Caco-2 (cell line): ENCODE results near the gene ANK3. TPM values are rescaled to one million over a fixed set of nuclear protein-coding genes. Genes with fewer than 3 reads are reported as not detected.

Source experiments
- BruUV-seq: library from RNA; stranded (reverse); fragments of 400-500 nt; replicated peaks from 2 replicates; lab custom pipeline; 2021; lab: Mats Ljungman, UMichigan
- CTCF ChIA-PET: fragments of 300-600 bp; sonication (Branson Sonifier 250); formaldehyde crosslinking; loops from one replicate; lab custom pipeline; 2022; ENCODE audit warnings: antibody characterized with exemption; lab: Charles Lee
- POLR2A ChIA-PET: fragments of 300-600 bp; sonication (Branson Sonifier 250); formaldehyde crosslinking; loops from one replicate; lab custom pipeline; 2022; ENCODE audit warnings: antibody characterized with exemption; lab: Charles Lee
- DNase-seq, 2 experiments: peaks; one replicate each; pipeline versions ENCODE4 v3.0.0 to v3.0.0-alpha.2; 2020 to 2022
- H3K27me3 ChIP-seq: replicated peaks from 2 replicates; pipeline ENCODE4 v1.6.0; 2011; ENCODE audit warnings: low read length; ENCODE audit not compliant: control insufficient read depth, insufficient read depth
- H3K36me3 ChIP-seq: 2 replicates; pipeline ENCODE4 v1.5.1; 2011; ENCODE audit warnings: low read length; ENCODE audit not compliant: control insufficient read depth, insufficient read depth
- H3K4me1 ChIP-seq: fragments of 250-450 bp; sonication (Bioruptor Pico); 2 replicates; pipeline ENCODE4 v1.5.1; 2020; ENCODE audit warnings: mild to moderate bottlenecking
- H3K4me3 ChIP-seq: 2 replicates; pipeline ENCODE4 v1.5.1; 2011; ENCODE audit warnings: low read depth, mild to moderate bottlenecking, control low read depth, low read length
- H3K9me3 ChIP-seq: fragments of 250-450 bp; sonication (Bioruptor Pico); 2 replicates; pipeline ENCODE4 v1.5.1; 2020; ENCODE audit warnings: mild to moderate bottlenecking, moderate library complexity
- H3K27ac Mint-ChIP-seq: one replicate; pipeline ENCODE4 v1.8.0; 2022; ENCODE audit warnings: mixed read lengths; ENCODE audit not compliant: unreplicated experiment
- H3K27me3 Mint-ChIP-seq: one replicate; pipeline ENCODE4 v1.8.0; 2022; ENCODE audit warnings: mixed read lengths; ENCODE audit not compliant: insufficient read depth, unreplicated experiment
- H3K36me3 Mint-ChIP-seq: one replicate; pipeline ENCODE4 v1.8.0; 2022; ENCODE audit warnings: mild to moderate bottlenecking, mixed read lengths; ENCODE audit not compliant: insufficient read depth, unreplicated experiment
- H3K4me1 Mint-ChIP-seq: one replicate; pipeline ENCODE4 v1.8.0; 2022; ENCODE audit warnings: low read depth, mixed read lengths; ENCODE audit not compliant: unreplicated experiment
- H3K4me3 Mint-ChIP-seq: one replicate; pipeline ENCODE4 v1.8.0; 2022; ENCODE audit warnings: mild to moderate bottlenecking, moderate library complexity, mixed read lengths; ENCODE audit not compliant: unreplicated experiment
- H3K9me3 Mint-ChIP-seq: one replicate; pipeline ENCODE4 v1.8.0; 2022; ENCODE audit warnings: mixed read lengths; ENCODE audit not compliant: unreplicated experiment
- intact Hi-C: fragments of 100-400 bp; cut with micrococcal nuclease; formaldehyde crosslinking; loops from one replicate; pipeline ENCODE4 v1.10.0; 2022; ENCODE audit not compliant: unreplicated experiment
- total RNA-seq: library from RNA; stranded (reverse); gene quantifications from 2 replicates; pipeline ENCODE4 v1.2.3, GENCODE V29; 2022
- TF ChIP-seq, protein P1 (sequence below), 2 experiments: fragments of 200-600 bp in 1 of 2; IDR thresholded peaks; 1 replicate in 1 of 2; 2 replicates in 1 of 2; pipeline versions ENCODE4 v1.5.1 to v1.8.0; 2011 to 2022; ENCODE audit warnings: antibody characterized with exemption in 1 of 2, control low read depth in 1 of 2, inconsistent platforms in 1 of 2, low read depth in 1 of 2, low read length in 1 of 2, mild to moderate bottlenecking in 1 of 2, moderate library complexity in 1 of 2; ENCODE audit not compliant: insufficient read depth in 1 of 2, severe bottlenecking in 1 of 2, unreplicated experiment in 1 of 2

ANK3 gene
- total RNA-seq, 1 experiment from 2014 or later, result 46.7 TPM

DNA sequence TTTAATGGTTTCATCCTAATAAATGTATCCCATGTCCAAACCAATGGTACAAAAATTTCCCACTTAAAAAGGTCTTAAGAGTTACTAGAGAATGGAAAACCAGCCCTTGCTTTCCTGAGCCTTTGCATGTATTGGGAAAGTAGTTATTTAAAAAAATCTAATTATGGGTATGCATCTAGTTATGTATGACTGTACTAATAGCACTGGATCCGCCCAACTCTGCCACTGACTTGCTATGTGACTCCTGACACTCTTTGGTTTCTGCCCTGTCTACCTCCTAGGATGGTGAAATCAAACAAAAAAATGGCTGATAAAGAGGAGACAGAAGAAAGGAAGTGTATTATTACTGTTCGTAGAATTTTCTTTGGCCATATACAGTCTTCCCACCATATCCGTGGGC is 372.9 kb downstream of the ANK3 start:
- CTCF ChIA-PET, result no interaction called here
- no TSS peak for BruUV-seq
- no peaks in the 10 kb centered on the region for H3K9me3 Mint-ChIP-seq

GRCh38 chr10:60009710-60010383 is 379.8 kb downstream of the ANK3 start:
- ChIA-PET CTCF (interaction anchor here (0.7 to 0.8 kb wide), 3 partner anchors 103 to 280 kb away, joined by 3 to 11 read pairs (median 5); partner anchors contain the start of gene CCDC6), POLR2A (interaction anchor here (0.6 kb wide), 1 partner anchor 103 kb away, joined by 3 read pairs; no protein-coding TSS in a partner anchor)
- Mint-ChIP-seq H3K27ac (no peak overlapping the region), H3K4me3 (no peak overlapping the region), H3K4me1 (no peaks in the 10 kb centered on the region), H3K27me3 (no peaks in the 10 kb centered on the region), H3K9me3 (no peaks in the 10 kb centered on the region), H3K36me3 (no peaks in the 10 kb centered on the region)
- intact Hi-C loops, result loop anchor here (1.0 kb wide), 1 partner anchor 104 kb away; the partner anchor contains the start of gene CCDC6
- H3K27me3 ChIP-seq, result no peaks in the 10 kb centered on the region
- peaks cover 7% of the 10 kb centered on the region for H3K9me3 ChIP-seq
- TF ChIP-seq, protein P1, sequence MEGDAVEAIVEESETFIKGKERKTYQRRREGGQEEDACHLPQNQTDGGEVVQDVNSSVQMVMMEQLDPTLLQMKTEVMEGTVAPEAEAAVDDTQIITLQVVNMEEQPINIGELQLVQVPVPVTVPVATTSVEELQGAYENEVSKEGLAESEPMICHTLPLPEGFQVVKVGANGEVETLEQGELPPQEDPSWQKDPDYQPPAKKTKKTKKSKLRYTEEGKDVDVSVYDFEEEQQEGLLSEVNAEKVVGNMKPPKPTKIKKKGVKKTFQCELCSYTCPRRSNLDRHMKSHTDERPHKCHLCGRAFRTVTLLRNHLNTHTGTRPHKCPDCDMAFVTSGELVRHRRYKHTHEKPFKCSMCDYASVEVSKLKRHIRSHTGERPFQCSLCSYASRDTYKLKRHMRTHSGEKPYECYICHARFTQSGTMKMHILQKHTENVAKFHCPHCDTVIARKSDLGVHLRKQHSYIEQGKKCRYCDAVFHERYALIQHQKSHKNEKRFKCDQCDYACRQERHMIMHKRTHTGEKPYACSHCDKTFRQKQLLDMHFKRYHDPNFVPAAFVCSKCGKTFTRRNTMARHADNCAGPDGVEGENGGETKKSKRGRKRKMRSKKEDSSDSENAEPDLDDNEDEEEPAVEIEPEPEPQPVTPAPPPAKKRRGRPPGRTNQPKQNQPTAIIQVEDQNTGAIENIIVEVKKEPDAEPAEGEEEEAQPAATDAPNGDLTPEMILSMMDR (IDR thresholded peaks at IDR 0.05; ENCODE audit: insufficient read depth in 1 of 2, low read depth in 1 of 2, low read length in 1 of 2, severe bottlenecking in 1 of 2, unreplicated experiment in 1 of 2), result no peak
- DNase-seq, result no peak
- no peaks in the 10 kb centered on the region for H3K36me3 ChIP-seq
- no peaks in the 10 kb centered on the region for H3K4me1 ChIP-seq
- H3K4me3 ChIP-seq, result no peak overlapping the region
- no TSS peak for BruUV-seq

More for the DNA sequence above, 372.9 kb downstream of the ANK3 start:
- DNase-seq, result no peak
- H3K27me3 ChIP-seq, result no peaks in the 10 kb centered on the region
- no peaks in the 10 kb centered on the region for H3K27me3 Mint-ChIP-seq
- H3K4me3 Mint-ChIP-seq, result no peak overlapping the region
- POLR2A ChIA-PET, result no interaction called here
- no peaks in the 10 kb centered on the region for H3K4me1 Mint-ChIP-seq
- no peak overlapping the region for H3K4me3 ChIP-seq
- H3K36me3 Mint-ChIP-seq, result no peaks in the 10 kb centered on the region
- intact Hi-C loops, result no loop called here
- H3K36me3 ChIP-seq, result no peaks in the 10 kb centered on the region
- no peak overlapping the region for H3K27ac Mint-ChIP-seq
- H3K9me3 ChIP-seq, result peaks cover 20% of the 10 kb centered on the region
- TF ChIP-seq, protein P1 (IDR thresholded peaks at IDR 0.05; ENCODE audit: insufficient read depth in 1 of 2, low read depth in 1 of 2, low read length in 1 of 2, severe bottlenecking in 1 of 2, unreplicated experiment in 1 of 2), result no peak
- H3K4me1 ChIP-seq, result no peaks in the 10 kb centered on the region

GRCh38 chr10:60009276-60009675 is 380.4 kb downstream of the ANK3 start:
- H3K4me3 ChIP-seq, result no peak overlapping the region

More at GRCh38 chr10:60009276-60009675, 380.4 kb downstream of the ANK3 start:
- Mint-ChIP-seq H3K27ac (no peak overlapping the region), H3K4me1 (no peaks in the 10 kb centered on the region), H3K27me3 (no peaks in the 10 kb centered on the region), H3K9me3 (no peaks in the 10 kb centered on the region), H3K36me3 (no peaks in the 10 kb centered on the region), H3K4me3 (no peak overlapping the region)
- peaks cover 3% of the 10 kb centered on the region for H3K9me3 ChIP-seq
- no peak for DNase-seq
- ChIA-PET CTCF (interaction anchor here (1.1 kb wide), 1 partner anchor 14 kb away, joined by 3 read pairs; no protein-coding TSS in a partner anchor), POLR2A (interaction anchor here (1.0 kb wide), 1 partner anchor 103 kb away, joined by 4 read pairs; the partner anchor contains the start of gene CCDC6)
- BruUV-seq, result no TSS peak
- H3K36me3 ChIP-seq, result no peaks in the 10 kb centered on the region
- intact Hi-C loops, result no loop called here
- H3K27me3 ChIP-seq, result no peaks in the 10 kb centered on the region
- TF ChIP-seq, protein P1 (IDR thresholded peaks at IDR 0.05; ENCODE audit: insufficient read depth in 1 of 2, low read depth in 1 of 2, low read length in 1 of 2, severe bottlenecking in 1 of 2, unreplicated experiment in 1 of 2), result no peak
- H3K4me1 ChIP-seq, result no peaks in the 10 kb centered on the region
